Brain pericyte (primary cell): ENCODE results near the gene EN1.

Experiments used
- DNase-seq: peaks from one replicate; pipeline ENCODE4 v3.0.0-alpha.2; 2012; ENCODE audit warnings: low read depth, low spot score

Gene EN1

GRCh38 chr2:118843483-118844132 is 3.8 kb downstream of the EN1 start:
- DNase-seq: no peak

GRCh38 chr2:118842661-118843482 is 4.6 kb downstream of the EN1 start:
- DNase-seq: no peak

- peak; percentile 8 for DNase-seq
These were observed 5.5 kb downstream of the EN1 start for GRCh38 chr2:118841828-118842461.

- no peak for DNase-seq
These were observed 6.0 kb downstream of the EN1 start for GRCh38 chr2:118841450-118841827.

- DNase-seq: no peak
These were observed 8.6 kb downstream of the EN1 start for GRCh38 chr2:118838741-118839455.

GRCh38 chr2:118837621-118838020 is 9.8 kb downstream of the EN1 start:
- DNase-seq: no peak

GRCh38 chr2:118837067-118837466 is 10.4 kb downstream of the EN1 start:
- DNase-seq: no peak

GRCh38 chr2:118836411-118836930 is 11.0 kb downstream of the EN1 start:
- no peak for DNase-seq

GRCh38 chr2:118835746-118836410 is 11.6 kb downstream of the EN1 start:
- DNase-seq: no peak

GRCh38 chr2:118834901-118835745 is 12.3 kb downstream of the EN1 start:
- no peak for DNase-seq

GRCh38 chr2:118834440-118834810 is 13.0 kb downstream of the EN1 start:
- no peak for DNase-seq

- no peak for DNase-seq
These were observed 13.6 kb downstream of the EN1 start for GRCh38 chr2:118833716-118834439.

GRCh38 chr2:118832791-118833715 is 14.4 kb downstream of the EN1 start:
- DNase-seq: no peak

- DNase-seq: no peak
These were observed 15.2 kb downstream of the EN1 start for GRCh38 chr2:118832071-118832790.

GRCh38 chr2:118830881-118831280 is 16.6 kb downstream of the EN1 start:
- DNase-seq: no peak

GRCh38 chr2:118830118-118830517 is 17.3 kb downstream of the EN1 start:
- DNase-seq: no peak

GRCh38 chr2:118826093-118826492 is 21.4 kb downstream of the EN1 start:
- DNase-seq: no peak

- DNase-seq: no peak
These were observed 23.8 kb downstream of the EN1 start for GRCh38 chr2:118823633-118824032.
